ENCODE measurements around the gene GFI1B. TPM values are rescaled to one million over a fixed set of nuclear protein-coding genes. Genes with fewer than 3 reads are reported as not detected.
A peak's percentile ranks its signal among the peaks of the same experiment; 100 is the strongest.

Gene GFI1B
- total and polyA plus RNA-seq, 2 of the 13 experiments (the other 11 are each of a cell fraction or from before 2014, with no cell fraction given) = 0.15 to 0.51 TPM

GRCh38 chr9:132944294-132945185 is 34.0 kb upstream of the GFI1B start, which contains the start of gene TSC1 (continued):
- TF ChIP-seq ZNF619 (CRISPR knock-in tag; IDR thresholded peaks at IDR 0.05) (peak; percentile 65; the same call in 1 of the 2 replicates), ZNF441 (CRISPR knock-in tag; IDR thresholded peaks at IDR 0.05; ENCODE audit: borderline replicate concordance) (peak; percentile 79), ZSCAN9 (CRISPR knock-in tag; IDR thresholded peaks at IDR 0.05; ENCODE audit: borderline replicate concordance) (no peak), ZNF101 (CRISPR knock-in tag; IDR thresholded peaks at IDR 0.05; ENCODE audit: borderline replicate concordance, low read depth) (peak; percentile 50; the same call in 1 of the 2 replicates), ONECUT2 (CRISPR knock-in tag; IDR thresholded peaks at IDR 0.05) (no peak; the same call in 1 of the 2 replicates), PRPF4 (IDR thresholded peaks at IDR 0.05; ENCODE audit: low read depth, low read length, poor library complexity, severe bottlenecking) (peak; percentile 72), ATF1 (CRISPR knock-in tag; IDR thresholded peaks at IDR 0.05) (peak; percentile 88), GATA4 (IDR thresholded peaks at IDR 0.05; ENCODE audit: borderline replicate concordance, low read depth) (peak; percentile 67; the same call in 1 of the 2 replicates), PAX8 (CRISPR knock-in tag; IDR thresholded peaks at IDR 0.05; ENCODE audit: borderline replicate concordance) (peak; percentile 55; the same call in 1 of the 2 replicates), POGZ (CRISPR knock-in tag; IDR thresholded peaks at IDR 0.05) (peak; percentile 92), HNF4G (IDR thresholded peaks at IDR 0.05; ENCODE audit: borderline replicate concordance, low read depth, low read length) (0 out of 2 replicates have a peak, but pooled peaks have one; percentile 3), HNF4G (CRISPR knock-in tag; IDR thresholded peaks at IDR 0.05; ENCODE audit: borderline replicate concordance, low read depth) (no peak), ZNF264 (CRISPR knock-in tag; IDR thresholded peaks at IDR 0.05) (peak; percentile 13; the same call in 1 of the 2 replicates), ZNF431 (CRISPR knock-in tag; IDR thresholded peaks at IDR 0.05; ENCODE audit: borderline replicate concordance, low read depth) (no peak), JUN (CRISPR knock-in tag; IDR thresholded peaks at IDR 0.05) (no peak), DR1 (CRISPR knock-in tag; IDR thresholded peaks at IDR 0.05) (peak; percentile 46; the same call in 1 of the 2 replicates), ZNF33A (CRISPR knock-in tag; IDR thresholded peaks at IDR 0.05; ENCODE audit: borderline replicate concordance) (no peak), KDM6A (CRISPR knock-in tag; IDR thresholded peaks at IDR 0.05; ENCODE audit: low read depth) (no peak), NFRKB (IDR thresholded peaks at IDR 0.05) (peak; percentile 98), NFE2 (CRISPR knock-in tag; IDR thresholded peaks at IDR 0.05) (no peak), CBFB (CRISPR knock-in tag; IDR thresholded peaks at IDR 0.05) (0 out of 2 replicates have a peak, but pooled peaks have one; percentile 31)
- TF ChIP-seq, protein P1, sequence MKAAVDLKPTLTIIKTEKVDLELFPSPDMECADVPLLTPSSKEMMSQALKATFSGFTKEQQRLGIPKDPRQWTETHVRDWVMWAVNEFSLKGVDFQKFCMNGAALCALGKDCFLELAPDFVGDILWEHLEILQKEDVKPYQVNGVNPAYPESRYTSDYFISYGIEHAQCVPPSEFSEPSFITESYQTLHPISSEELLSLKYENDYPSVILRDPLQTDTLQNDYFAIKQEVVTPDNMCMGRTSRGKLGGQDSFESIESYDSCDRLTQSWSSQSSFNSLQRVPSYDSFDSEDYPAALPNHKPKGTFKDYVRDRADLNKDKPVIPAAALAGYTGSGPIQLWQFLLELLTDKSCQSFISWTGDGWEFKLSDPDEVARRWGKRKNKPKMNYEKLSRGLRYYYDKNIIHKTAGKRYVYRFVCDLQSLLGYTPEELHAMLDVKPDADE (CRISPR knock-in tag; IDR thresholded peaks at IDR 0.05) = peak; percentile 67; the same call in 1 of the 2 replicates
- TF ChIP-seq, protein P2, sequence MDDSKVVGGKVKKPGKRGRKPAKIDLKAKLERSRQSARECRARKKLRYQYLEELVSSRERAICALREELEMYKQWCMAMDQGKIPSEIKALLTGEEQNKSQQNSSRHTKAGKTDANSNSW (CRISPR knock-in tag; IDR thresholded peaks at IDR 0.05; ENCODE audit: borderline replicate concordance) = 0 out of 2 replicates have a peak, but pooled peaks have one; percentile 71
- TF ChIP-seq, protein P3, sequence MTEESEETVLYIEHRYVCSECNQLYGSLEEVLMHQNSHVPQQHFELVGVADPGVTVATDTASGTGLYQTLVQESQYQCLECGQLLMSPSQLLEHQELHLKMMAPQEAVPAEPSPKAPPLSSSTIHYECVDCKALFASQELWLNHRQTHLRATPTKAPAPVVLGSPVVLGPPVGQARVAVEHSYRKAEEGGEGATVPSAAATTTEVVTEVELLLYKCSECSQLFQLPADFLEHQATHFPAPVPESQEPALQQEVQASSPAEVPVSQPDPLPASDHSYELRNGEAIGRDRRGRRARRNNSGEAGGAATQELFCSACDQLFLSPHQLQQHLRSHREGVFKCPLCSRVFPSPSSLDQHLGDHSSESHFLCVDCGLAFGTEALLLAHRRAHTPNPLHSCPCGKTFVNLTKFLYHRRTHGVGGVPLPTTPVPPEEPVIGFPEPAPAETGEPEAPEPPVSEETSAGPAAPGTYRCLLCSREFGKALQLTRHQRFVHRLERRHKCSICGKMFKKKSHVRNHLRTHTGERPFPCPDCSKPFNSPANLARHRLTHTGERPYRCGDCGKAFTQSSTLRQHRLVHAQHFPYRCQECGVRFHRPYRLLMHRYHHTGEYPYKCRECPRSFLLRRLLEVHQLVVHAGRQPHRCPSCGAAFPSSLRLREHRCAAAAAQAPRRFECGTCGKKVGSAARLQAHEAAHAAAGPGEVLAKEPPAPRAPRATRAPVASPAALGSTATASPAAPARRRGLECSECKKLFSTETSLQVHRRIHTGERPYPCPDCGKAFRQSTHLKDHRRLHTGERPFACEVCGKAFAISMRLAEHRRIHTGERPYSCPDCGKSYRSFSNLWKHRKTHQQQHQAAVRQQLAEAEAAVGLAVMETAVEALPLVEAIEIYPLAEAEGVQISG (CRISPR knock-in tag; IDR thresholded peaks at IDR 0.05) = peak; percentile 80

All from HepG2 (cell line).